KOPT-K1 (cell line): Measurements from ENCODE around the gene RDH12.

Experiments used
- H3K27ac ChIP-seq: fragments of 200-600 bp; sonication (generic); 2 replicates; pipeline ENCODE4 v1.5.1; 2016; ENCODE audit warnings: antibody characterized with exemption, mild to moderate bottlenecking, low read depth, low read length; ENCODE audit not compliant: poor library complexity, severe bottlenecking
- H3K36me3 ChIP-seq: fragments of 200-600 bp; sonication (generic); 2 replicates; pipeline ENCODE4 v1.5.1; 2017; ENCODE audit warnings: antibody characterized with exemption, mild to moderate bottlenecking, low read length, moderate library complexity; ENCODE audit not compliant: insufficient read depth
- H3K9me3 ChIP-seq: fragments of 200-600 bp; sonication (generic); 2 replicates; pipeline ENCODE4 v1.5.1; 2017; ENCODE audit warnings: antibody characterized with exemption, low read length, mild to moderate bottlenecking; ENCODE audit not compliant: insufficient read depth, poor library complexity, severe bottlenecking

The RDH12 gene

DNA sequence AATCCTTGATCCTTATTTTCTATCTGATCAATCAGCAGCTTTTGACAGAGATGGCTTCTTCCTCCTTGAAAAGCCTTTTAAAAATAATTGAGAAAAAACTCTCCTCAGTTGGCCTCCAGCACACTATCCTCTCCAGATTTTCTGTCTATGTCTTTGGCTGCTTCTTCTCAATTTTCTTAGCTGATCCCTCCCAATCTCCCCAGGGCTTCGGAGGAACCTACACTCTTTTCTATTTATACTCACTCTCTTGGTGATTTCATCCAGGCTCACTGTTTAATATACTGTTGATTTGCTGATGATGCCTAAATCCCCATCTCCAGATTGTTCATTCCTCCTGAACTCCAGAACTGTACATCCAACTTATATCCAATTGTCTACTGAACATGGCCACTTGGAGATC lies 54.8 kb downstream of the RDH12 start:
- no peak overlapping the region for H3K27ac ChIP-seq
- H3K36me3 ChIP-seq, result peaks cover 63% of the 10 kb centered on the region
- H3K9me3 ChIP-seq, result no peaks in the 10 kb centered on the region

DNA sequence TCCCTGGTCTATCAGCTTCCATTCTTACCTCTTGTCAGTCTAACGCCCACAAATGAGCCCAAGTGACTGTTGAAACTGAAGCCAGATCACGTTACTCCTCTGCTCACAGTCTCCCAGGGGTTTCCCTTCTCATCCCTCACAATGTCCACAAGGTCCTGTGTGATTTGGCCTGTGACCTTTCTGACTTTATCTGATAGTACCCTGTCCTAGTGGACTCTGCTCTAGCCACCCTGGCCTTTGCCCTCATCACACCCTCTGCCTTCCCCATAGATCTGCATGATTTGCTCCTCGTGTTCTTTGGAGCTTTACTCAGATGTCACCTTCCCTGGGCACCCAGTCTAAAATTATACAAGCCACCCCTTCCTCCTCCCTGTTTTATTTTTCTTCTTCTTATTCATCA lies 55.5 kb downstream of the RDH12 start:
- Histone ChIP-seq H3K36me3 (peaks cover 60% of the 10 kb centered on the region), H3K27ac (no peak overlapping the region), H3K9me3 (no peaks in the 10 kb centered on the region)

DNA sequence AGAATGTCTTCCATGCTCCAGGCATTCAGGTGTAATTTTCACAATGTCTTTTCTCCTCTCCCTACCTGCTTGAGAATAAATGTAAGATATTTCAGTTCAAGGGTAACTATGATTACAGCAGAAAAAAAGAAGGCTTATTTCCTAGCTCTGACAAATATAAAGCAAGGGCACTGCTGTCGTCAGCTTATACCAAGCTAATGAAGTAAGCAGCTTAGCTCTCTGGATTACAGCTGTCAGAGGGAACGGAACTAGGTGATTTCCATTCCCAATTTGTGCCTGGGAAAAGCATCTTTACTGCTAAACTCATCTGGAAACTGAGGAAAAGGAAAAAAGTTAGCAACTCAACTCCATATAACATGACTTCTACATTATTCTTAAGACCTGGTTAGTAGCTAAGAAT lies 58.2 kb downstream of the RDH12 start:
- Histone ChIP-seq H3K9me3 (no peaks in the 10 kb centered on the region), H3K36me3 (peaks cover 59% of the 10 kb centered on the region), H3K27ac (no peak overlapping the region)

DNA sequence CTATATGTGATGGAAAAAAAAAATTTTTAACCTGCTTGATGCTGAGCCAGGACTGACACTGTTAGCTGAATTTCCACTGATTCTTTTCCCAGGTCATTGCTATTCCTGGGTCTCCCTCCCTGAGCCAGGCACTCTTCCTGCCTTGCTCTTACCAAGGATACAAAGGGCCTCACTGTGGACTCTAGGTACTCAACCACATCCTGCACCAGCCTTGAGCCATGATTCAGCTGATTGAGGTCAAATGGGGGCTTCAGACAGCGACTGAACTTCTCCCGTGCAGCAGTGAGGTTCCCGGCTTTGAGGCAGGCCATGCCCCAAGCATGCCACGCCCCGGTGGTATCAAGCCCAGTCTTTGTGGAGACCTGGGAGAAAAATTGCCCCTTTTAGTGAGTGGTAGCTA lies 60.4 kb downstream of the RDH12 start:
- H3K27ac ChIP-seq, result no peak overlapping the region
- H3K36me3 ChIP-seq, result peaks cover 72% of the 10 kb centered on the region
- no peaks in the 10 kb centered on the region for H3K9me3 ChIP-seq

DNA sequence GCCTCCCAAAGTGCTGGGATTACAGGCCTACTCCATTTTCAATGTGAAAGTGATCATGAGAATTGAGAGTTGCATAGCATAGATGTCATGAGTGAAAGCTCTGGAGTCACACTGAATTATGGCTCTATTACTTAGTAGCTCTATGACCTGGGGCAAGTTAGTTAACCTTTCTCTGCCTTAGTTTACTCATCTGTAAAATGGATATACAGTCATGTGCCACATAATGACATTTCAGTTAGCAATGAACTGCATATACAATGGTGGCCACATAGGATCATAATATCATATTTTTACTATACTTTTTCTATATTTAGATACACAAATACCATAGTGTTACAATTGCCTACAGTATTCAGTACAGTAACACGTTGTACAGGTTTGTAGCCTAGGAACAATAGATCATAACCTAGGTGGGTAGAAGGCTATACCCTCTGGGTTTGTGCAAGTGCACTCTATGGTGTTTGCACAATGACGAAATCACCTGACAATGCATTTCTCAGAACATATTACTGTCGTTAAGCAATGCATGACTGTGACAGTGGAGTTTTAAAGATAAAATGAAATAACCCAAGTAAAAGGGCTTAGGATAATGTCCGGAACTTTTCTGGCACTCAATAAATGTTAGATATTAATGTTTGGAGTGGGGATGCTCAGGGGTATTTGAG lies 61.6 kb downstream of the RDH12 start:
- H3K9me3 ChIP-seq, result no peaks in the 10 kb centered on the region
- H3K27ac ChIP-seq, result no peak overlapping the region
- H3K36me3 ChIP-seq, result peaks cover 84% of the 10 kb centered on the region

DNA sequence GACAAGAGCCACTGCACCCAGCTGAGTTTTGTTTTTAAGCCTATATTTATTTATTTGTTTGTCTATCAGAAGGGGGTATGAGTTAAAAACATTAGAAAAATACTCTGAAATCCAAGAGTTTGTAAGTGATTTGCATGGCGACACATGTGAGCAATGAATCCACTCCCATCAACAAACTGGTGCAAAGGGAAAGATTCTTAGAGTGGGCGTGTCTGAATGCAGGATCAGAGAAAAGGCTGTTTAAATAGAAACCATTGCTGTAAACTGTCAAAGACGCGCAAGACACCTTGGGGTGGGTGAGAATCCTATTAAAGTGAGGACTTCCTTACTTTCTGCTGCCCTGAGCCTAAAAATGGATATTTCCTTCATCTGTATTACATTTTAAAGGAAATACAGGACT lies 62.8 kb downstream of the RDH12 start:
- no peak overlapping the region for H3K27ac ChIP-seq
- no peaks in the 10 kb centered on the region for H3K9me3 ChIP-seq
- peaks cover 96% of the 10 kb centered on the region for H3K36me3 ChIP-seq

DNA sequence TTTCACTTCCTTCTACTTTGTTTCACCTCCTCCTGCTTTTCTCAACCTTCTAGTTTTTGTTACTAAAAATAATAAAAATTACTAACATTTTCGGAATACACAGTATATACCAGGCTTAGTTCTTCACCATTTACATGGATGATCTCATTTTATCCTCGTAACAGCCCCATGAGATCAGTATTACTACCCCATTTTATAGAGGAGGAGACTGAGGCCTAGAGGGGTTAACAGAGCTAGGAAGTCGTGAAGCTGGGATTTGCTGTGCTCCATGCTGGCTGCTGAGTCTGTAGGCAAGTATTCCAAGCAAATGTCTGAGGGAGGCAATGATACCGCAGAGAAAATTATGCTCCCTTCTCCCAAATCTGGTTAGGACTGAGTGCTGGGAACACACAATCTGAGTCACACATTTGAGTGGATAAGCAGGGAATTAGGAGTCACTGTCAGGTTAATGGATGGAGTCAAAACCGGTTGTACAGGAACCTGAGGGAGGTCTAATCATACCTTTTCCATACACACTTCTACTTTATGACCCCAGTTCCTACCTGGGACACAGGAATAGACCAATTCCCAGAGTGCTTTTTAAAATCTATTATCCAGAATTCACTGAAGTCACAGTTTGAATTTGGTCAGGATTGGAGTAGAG lies 63.6 kb downstream of the RDH12 start:
- H3K36me3 ChIP-seq, result peaks cover 94% of the 10 kb centered on the region
- no peak overlapping the region for H3K27ac ChIP-seq
- no peaks in the 10 kb centered on the region for H3K9me3 ChIP-seq

DNA sequence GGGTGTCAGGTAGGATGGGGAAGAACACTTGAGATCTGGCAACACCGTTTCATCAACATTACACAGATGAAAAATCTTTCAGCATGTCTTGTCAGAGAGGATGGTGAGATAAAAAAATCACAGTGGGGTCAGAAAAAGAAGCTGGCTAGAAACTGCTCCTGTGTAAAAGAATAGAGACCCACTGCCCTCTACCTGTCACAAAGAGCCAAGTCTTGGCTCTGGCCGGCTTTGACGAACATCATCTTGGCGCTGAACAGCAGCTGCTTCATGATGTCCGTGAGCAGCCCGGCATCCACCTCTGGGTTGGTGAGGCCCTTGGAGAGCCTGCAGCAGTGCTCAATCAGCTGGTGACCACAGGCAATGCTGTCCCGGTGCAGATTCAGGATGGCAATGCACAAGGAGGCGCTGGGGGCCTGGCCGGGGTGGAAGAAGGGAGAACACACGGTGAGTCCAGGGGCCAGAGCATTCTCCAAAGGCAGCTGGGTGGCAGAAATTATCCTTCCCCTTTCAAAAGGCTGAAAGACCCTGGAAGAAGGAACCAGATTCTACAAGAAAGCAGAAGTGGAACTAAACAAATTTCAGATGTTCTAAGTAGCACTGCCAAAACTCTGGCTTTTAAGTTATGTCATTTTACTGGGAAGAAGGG lies 64.5 kb downstream of the RDH12 start:
- Histone ChIP-seq H3K9me3 (no peaks in the 10 kb centered on the region), H3K27ac (no peak overlapping the region), H3K36me3 (peaks cover 90% of the 10 kb centered on the region)

DNA sequence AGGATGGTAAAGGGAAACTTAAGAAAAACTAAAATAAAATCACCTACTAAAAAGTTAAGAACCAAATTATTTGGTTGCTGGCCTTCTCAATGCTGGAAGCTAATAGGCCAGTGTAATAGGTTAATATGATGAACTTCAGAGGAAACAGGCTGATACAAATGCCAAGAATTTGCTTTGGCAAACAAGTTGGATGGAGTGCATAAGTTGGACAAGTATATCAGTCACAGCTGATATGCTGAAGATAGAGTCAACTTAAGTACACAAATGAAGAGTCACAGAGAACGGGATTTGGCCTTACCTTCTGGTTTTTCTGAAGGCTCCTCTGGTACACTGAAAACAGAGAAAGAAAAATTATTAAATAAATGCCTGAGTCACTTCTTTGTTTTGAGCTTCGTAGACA lies 66.5 kb downstream of the RDH12 start:
- H3K27ac ChIP-seq, result no peak overlapping the region
- peaks cover 94% of the 10 kb centered on the region for H3K36me3 ChIP-seq
- no peaks in the 10 kb centered on the region for H3K9me3 ChIP-seq

DNA sequence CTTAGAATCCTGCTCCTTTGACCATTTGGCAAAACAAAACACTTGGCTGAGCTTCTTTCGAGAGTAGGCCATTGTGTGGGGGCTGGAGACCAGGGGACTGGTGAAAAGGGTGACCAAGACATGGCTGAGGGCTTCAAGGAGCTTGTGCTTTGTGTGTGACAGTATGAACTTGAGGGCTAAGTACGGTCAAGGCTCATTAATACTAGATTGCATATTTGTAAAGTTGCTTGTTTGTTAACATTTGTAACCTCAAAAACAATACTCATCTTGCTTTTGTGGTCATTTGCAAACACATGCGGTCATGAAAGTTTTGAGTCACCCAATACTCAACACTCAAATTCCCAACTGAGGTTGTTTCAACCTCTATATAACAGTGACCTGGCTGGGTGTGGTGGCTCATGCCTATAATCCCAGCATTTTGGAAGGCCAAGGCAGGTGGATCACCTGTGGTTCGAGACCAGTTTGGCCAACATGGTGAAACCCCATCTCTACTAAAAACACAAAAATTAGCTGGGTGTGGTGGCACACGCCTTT lies 72.2 kb downstream of the RDH12 start:
- peaks cover 94% of the 10 kb centered on the region for H3K36me3 ChIP-seq
- no peak overlapping the region for H3K27ac ChIP-seq
- H3K9me3 ChIP-seq, result no peaks in the 10 kb centered on the region

DNA sequence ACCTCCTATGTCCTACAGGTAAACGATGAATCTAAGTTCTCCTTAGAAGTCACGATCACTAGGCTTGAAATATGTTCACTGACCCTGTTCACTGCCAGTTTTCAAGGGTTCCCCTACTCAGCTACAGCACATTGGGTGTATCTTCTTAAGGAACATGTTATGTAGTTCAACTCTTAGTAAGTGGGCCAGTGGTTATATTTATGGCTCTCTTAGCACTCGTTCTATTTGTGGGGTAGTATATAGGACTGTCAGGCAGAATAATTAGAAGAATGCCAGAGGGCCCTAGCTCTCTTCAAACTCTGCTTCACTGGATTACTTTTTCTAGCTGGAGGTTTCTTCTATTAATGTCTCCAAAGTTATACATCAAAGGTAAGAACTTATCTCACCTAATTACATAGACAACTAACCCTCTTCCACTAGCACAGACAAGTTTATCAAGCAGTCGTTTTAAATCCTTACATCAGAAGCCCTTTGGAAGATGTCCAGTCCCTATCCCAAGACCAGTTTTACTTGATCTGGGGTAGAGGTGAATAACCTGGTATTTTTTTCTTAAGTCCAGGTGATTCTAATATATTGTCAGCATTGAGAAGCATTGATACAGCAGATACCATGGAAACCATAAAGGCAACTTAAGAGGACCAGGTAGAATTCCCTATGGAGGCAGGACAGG lies 75.1 kb downstream of the RDH12 start:
- Histone ChIP-seq H3K36me3 (peaks cover 98% of the 10 kb centered on the region), H3K27ac (no peak overlapping the region), H3K9me3 (no peaks in the 10 kb centered on the region)

DNA sequence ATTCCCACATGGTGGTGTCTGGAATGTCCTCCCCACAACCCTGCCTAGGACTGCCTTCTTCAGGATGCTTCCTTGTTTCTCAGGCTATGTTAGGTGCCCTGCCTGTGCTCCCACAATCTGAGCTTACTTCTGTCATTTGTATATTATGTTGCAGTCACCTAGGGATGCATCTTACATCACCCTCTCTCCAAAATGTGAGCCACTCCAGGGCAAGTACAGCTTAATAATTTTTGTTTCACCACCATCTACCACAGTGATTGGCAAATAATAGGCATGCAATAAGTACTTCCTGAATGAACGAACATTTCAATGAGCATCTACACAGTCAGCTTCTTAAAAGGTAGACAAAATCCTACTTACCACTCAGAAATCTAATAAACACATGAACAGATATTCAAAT lies 77.1 kb downstream of the RDH12 start:
- H3K27ac ChIP-seq, result no peak overlapping the region
- H3K36me3 ChIP-seq, result peaks cover 98% of the 10 kb centered on the region
- H3K9me3 ChIP-seq, result no peaks in the 10 kb centered on the region

DNA sequence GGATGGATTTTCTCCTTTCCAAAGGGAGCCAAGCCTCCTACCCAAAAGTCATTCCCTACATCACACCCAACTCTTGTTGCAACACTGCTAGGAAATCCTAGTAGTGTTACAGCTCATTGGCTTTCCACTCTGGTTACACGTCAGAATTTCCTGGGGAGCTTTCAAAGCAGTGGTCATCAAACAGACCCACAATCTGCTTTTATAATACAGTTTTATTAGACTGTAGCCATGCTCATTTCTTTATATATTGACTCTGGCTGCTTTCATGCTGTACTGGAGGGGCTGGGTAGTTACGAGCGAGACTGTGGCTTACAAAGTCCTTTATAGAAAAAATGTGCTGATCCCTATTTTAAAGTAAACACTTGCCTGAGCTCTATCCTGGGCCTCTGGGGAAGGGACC lies 80.4 kb downstream of the RDH12 start:
- H3K9me3 ChIP-seq, result no peaks in the 10 kb centered on the region
- no peak overlapping the region for H3K27ac ChIP-seq
- H3K36me3 ChIP-seq, result peaks cover 97% of the 10 kb centered on the region
